Neural cell (in vitro differentiated cells): ENCODE data around the gene ASB8. TPM values are rescaled to one million over a fixed set of nuclear protein-coding genes. Genes with fewer than 3 reads are reported as not detected.
A peak's percentile ranks its signal among the peaks of the same experiment; 100 is the strongest.

Source experiments
- H2AFZ ChIP-seq: fragments of 200-600, 300-800 bp; sonication (generic), shearing (Covaris generic); 2 replicates; pipeline ENCODE4 v1.6.0; 2014; ENCODE audit warnings: low read depth, mild to moderate bottlenecking, antibody characterized with exemption, low read length, moderate library complexity
- H3F3A ChIP-seq: fragments of 200-600 bp; shearing (Covaris generic); 2 replicates; pipeline ENCODE4 v1.6.1; 2016; ENCODE audit warnings: mild to moderate bottlenecking, moderate library complexity, mixed read lengths, antibody characterized with exemption, low read length; ENCODE audit not compliant: insufficient read depth, poor library complexity, severe bottlenecking
- H3K27ac ChIP-seq: fragments of 200-600, 300-800 bp; sonication (generic), shearing (Covaris generic); 2 replicates; pipeline ENCODE4 v1.5.1; 2014; ENCODE audit warnings: mild to moderate bottlenecking, low read length, moderate library complexity
- H3K27me3 ChIP-seq: fragments of 300-800, 200-600 bp; sonication (generic), shearing (Covaris generic); 2 replicates; pipeline ENCODE4 v1.6.0; 2014; ENCODE audit warnings: mild to moderate bottlenecking, low read depth, low read length, moderate library complexity; ENCODE audit not compliant: insufficient read depth
- H3K36me3 ChIP-seq: fragments of 300-800, 200-600 bp; sonication (generic), shearing (Covaris generic); 2 replicates; pipeline ENCODE4 v1.5.1; 2014; ENCODE audit warnings: mild to moderate bottlenecking, antibody characterized with exemption, low read length, moderate library complexity; ENCODE audit not compliant: insufficient read depth
- H3K4me2 ChIP-seq: fragments of 300-800, 200-600 bp; sonication (generic), shearing (Covaris generic); 2 replicates; pipeline ENCODE4 v1.6.0; 2014; ENCODE audit warnings: mild to moderate bottlenecking, low read length
- H3K4me3 ChIP-seq: fragments of 300-800, 200-600 bp; sonication (generic), shearing (Covaris generic); 2 replicates; pipeline ENCODE4 v1.5.1; 2014; ENCODE audit warnings: mild to moderate bottlenecking, low read length, moderate library complexity
- H3K79me2 ChIP-seq: fragments of 200-600 bp; shearing (Covaris generic); replicated peaks from 2 replicates; pipeline ENCODE4 v1.6.0; 2014; ENCODE audit warnings: mild to moderate bottlenecking, low read length, moderate library complexity; ENCODE audit not compliant: insufficient read depth
- H3K9ac ChIP-seq: fragments of 300-800, 200-600 bp; sonication (generic), shearing (Covaris generic); 2 replicates; pipeline ENCODE4 v1.6.1; 2016; ENCODE audit warnings: mild to moderate bottlenecking, low read length, mixed read lengths
- H3K9me2 ChIP-seq: fragments of 200-600 bp; shearing (Covaris generic); 2 replicates; pipeline ENCODE4 v1.6.1; 2016; ENCODE audit warnings: mild to moderate bottlenecking, low read length, mixed read lengths; ENCODE audit not compliant: insufficient read depth
- H3K9me3 ChIP-seq: fragments of 200-600, 300-800 bp; sonication (generic), shearing (Covaris generic); 2 replicates; pipeline ENCODE4 v1.6.1; 2016; ENCODE audit warnings: mild to moderate bottlenecking, mixed run types, low read length, moderate library complexity, mixed read lengths
- H4K20me1 ChIP-seq: fragments of 200-600 bp; shearing (Covaris generic); 2 replicates; pipeline ENCODE4 v1.6.1; 2016; ENCODE audit warnings: mild to moderate bottlenecking, mixed run types; ENCODE audit not compliant: insufficient read depth
- EP300 ChIP-seq: fragments of 450-650 bp; conservative IDR thresholded peaks from 2 replicates; pipeline ENCODE4 v1.6.1; 2014; ENCODE audit warnings: antibody characterized with exemption, mild to moderate bottlenecking, moderate library complexity; ENCODE audit not compliant: poor library complexity, severe bottlenecking
- EZH2 ChIP-seq: fragments of 200-600, 300-800 bp; shearing (Covaris generic), sonication (generic); IDR thresholded peaks from 2 replicates; pipeline ENCODE4 v1.6.1; 2014; ENCODE audit warnings: antibody characterized with exemption, low read length, borderline replicate concordance, mild to moderate bottlenecking; ENCODE audit not compliant: insufficient read depth, poor library complexity, severe bottlenecking
- MXI1 ChIP-seq: fragments of 450-650 bp; conservative IDR thresholded peaks from 2 replicates; pipeline ENCODE4 v1.6.1; 2014; ENCODE audit warnings: antibody characterized with exemption, mild to moderate bottlenecking; ENCODE audit not compliant: poor library complexity, severe bottlenecking
- POLR2AphosphoS5 ChIP-seq: IDR thresholded peaks from 2 replicates; pipeline ENCODE4 v1.6.1; 2012
- RAD21 ChIP-seq: fragments of 450-650 bp; conservative IDR thresholded peaks from 2 replicates; pipeline ENCODE4 v1.6.1; 2014; ENCODE audit warnings: antibody characterized with exemption, mild to moderate bottlenecking, moderate library complexity
- SMC3 ChIP-seq: fragments of 450-650 bp; conservative IDR thresholded peaks from 2 replicates; pipeline ENCODE4 v1.6.1; 2014; ENCODE audit warnings: antibody characterized with exemption, mild to moderate bottlenecking, moderate library complexity; ENCODE audit not compliant: poor library complexity
- TAF1 ChIP-seq: IDR thresholded peaks from 2 replicates; pipeline ENCODE4 v1.6.1; 2012; ENCODE audit warnings: low read depth
- polyA plus RNA-seq: library from polyadenylated mRNA; depleted of rRNA; stranded (reverse); fragments of >200 nt; gene quantifications from 2 replicates; pipeline ENCODE4 v1.2.3, GENCODE V29; 2014
- TF ChIP-seq, protein P1 (sequence below): fragments of 450-650 bp; IDR thresholded peaks from 2 replicates; pipeline ENCODE4 v1.5.1; 2014; ENCODE audit warnings: antibody characterized with exemption, mild to moderate bottlenecking, moderate library complexity; ENCODE audit not compliant: poor library complexity, severe bottlenecking
- TF ChIP-seq, protein P2 (sequence below): IDR thresholded peaks from 2 replicates; pipeline ENCODE4 v1.6.1; 2012; ENCODE audit warnings: borderline replicate concordance

Gene ASB8
- polyA plus RNA-seq, 1 donor from 2014 or later: 41.7 TPM

DNA sequence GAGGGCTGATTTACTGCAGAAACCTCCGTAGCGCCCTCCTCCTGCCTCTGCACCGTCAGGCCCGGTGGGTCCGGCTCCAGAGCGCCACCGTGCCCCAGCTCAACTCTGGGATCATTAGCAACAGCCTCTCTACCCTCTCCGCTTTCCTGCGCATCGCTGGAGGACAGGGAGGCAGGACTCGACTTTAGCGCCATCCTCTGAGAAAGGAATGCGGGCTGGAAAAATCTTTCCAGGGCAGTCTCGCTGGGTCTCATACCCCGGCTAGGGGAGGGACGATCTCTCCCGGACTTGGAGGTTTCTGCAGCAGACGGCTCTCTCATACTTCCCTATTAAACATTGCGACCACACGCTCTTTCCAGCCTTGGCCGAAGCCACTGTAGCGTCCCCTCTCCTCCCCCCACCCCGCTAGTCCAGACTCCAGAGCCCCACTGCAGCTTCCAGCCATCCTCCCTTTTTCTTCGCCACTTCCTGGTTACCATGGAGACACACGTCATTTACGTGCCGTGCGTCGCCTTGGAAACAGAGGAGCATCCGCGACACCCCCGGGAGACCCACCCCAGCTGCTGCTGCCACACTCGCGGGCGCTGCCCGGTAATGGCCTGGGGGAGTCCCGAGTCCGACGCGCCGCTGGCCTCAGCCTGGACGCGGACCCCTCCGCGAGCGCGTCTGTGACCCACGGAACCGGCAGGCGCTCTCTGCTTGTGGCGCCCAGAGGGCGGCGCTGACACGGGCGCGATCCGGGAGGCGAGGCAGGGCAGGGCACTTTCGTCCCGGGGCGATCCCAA is 26.0 kb upstream of the ASB8 start, which contains the start of gene CCDC184:
Gene CCDC184 (plus strand): TSS at position 554 of the 785 bp plus-strand sequence. CDS start 479 bp downstream, outside the sequence.
- Histone ChIP-seq H3K4me2 (peak within 1 kb of the TSS; percentile 98), H2AFZ (peak within 1 kb of the TSS; percentile 65), H3K79me2 (peaks cover 39% of the 10 kb centered on the region), H3K9me2 (no peaks in the 10 kb centered on the region), H3K27ac (peak within 1 kb of the TSS; percentile 98), H3K9ac (peak within 1 kb of the TSS; percentile 96), H3K36me3 (no peaks in the 10 kb centered on the region), H3F3A (peaks cover 8% of the 10 kb centered on the region), H3K27me3 (no peaks in the 10 kb centered on the region), H3K9me3 (no peaks in the 10 kb centered on the region), H3K4me3 (peak within 1 kb of the TSS; percentile 93), H4K20me1 (no peaks in the 10 kb centered on the region)
- TF ChIP-seq EP300: peak; percentile 66
- TF ChIP-seq, protein P1, sequence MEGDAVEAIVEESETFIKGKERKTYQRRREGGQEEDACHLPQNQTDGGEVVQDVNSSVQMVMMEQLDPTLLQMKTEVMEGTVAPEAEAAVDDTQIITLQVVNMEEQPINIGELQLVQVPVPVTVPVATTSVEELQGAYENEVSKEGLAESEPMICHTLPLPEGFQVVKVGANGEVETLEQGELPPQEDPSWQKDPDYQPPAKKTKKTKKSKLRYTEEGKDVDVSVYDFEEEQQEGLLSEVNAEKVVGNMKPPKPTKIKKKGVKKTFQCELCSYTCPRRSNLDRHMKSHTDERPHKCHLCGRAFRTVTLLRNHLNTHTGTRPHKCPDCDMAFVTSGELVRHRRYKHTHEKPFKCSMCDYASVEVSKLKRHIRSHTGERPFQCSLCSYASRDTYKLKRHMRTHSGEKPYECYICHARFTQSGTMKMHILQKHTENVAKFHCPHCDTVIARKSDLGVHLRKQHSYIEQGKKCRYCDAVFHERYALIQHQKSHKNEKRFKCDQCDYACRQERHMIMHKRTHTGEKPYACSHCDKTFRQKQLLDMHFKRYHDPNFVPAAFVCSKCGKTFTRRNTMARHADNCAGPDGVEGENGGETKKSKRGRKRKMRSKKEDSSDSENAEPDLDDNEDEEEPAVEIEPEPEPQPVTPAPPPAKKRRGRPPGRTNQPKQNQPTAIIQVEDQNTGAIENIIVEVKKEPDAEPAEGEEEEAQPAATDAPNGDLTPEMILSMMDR: peak; percentile 76
- TF ChIP-seq, protein P2, sequence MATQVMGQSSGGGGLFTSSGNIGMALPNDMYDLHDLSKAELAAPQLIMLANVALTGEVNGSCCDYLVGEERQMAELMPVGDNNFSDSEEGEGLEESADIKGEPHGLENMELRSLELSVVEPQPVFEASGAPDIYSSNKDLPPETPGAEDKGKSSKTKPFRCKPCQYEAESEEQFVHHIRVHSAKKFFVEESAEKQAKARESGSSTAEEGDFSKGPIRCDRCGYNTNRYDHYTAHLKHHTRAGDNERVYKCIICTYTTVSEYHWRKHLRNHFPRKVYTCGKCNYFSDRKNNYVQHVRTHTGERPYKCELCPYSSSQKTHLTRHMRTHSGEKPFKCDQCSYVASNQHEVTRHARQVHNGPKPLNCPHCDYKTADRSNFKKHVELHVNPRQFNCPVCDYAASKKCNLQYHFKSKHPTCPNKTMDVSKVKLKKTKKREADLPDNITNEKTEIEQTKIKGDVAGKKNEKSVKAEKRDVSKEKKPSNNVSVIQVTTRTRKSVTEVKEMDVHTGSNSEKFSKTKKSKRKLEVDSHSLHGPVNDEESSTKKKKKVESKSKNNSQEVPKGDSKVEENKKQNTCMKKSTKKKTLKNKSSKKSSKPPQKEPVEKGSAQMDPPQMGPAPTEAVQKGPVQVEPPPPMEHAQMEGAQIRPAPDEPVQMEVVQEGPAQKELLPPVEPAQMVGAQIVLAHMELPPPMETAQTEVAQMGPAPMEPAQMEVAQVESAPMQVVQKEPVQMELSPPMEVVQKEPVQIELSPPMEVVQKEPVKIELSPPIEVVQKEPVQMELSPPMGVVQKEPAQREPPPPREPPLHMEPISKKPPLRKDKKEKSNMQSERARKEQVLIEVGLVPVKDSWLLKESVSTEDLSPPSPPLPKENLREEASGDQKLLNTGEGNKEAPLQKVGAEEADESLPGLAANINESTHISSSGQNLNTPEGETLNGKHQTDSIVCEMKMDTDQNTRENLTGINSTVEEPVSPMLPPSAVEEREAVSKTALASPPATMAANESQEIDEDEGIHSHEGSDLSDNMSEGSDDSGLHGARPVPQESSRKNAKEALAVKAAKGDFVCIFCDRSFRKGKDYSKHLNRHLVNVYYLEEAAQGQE: peak; percentile 85
- peak; percentile 90 for TF ChIP-seq TAF1
- peak; percentile 50 for TF ChIP-seq SMC3
- TF ChIP-seq MXI1: peak; percentile 80
- TF ChIP-seq EZH2: no peak
- peak; percentile 48 for TF ChIP-seq RAD21
- peak; percentile 92 for TF ChIP-seq POLR2AphosphoS5

DNA sequence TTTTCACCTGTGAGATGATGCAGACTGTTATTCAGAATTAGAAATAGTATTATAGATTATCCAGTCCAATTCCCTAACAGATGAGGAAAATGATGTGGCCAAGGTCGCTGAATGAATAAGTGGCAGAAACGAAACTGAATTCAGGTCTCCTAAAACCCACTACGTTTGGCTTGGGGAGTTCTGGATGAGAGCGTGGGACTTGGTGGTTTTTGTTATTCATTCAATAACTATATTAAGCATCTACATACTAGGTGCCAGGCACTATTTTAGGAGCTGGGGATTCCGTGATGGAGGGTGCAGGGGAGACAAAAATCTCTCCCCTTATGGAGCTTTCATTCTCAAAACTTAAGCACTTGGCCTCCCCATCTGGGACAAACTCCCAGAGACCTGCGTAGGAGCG is 25.3 kb upstream of the ASB8 start:
- H3K4me3 ChIP-seq: peak overlapping the region; percentile 93
- no peaks in the 10 kb centered on the region for H3K9me3 ChIP-seq
- peaks cover 8% of the 10 kb centered on the region for H3F3A ChIP-seq
- H3K4me2 ChIP-seq: peak overlapping the region; percentile 98
- H3K9ac ChIP-seq: peak overlapping the region; percentile 96
- H2AFZ ChIP-seq: peak overlapping the region; percentile 65
- peak overlapping the region; percentile 98 for H3K27ac ChIP-seq
- H3K36me3 ChIP-seq: no peaks in the 10 kb centered on the region
- TF ChIP-seq POLR2AphosphoS5 (no peak), MXI1 (no peak), EZH2 (no peak)
- H3K27me3 ChIP-seq: no peaks in the 10 kb centered on the region
- H3K79me2 ChIP-seq: peaks cover 37% of the 10 kb centered on the region
- no peaks in the 10 kb centered on the region for H4K20me1 ChIP-seq
- no peaks in the 10 kb centered on the region for H3K9me2 ChIP-seq
